Fibroblast of lung (primary cell): ENCODE measurements around the gene CDH4.

ENCODE experiments used
- EZH2 ChIP-seq: IDR thresholded peaks from 2 replicates; pipeline ENCODE4 v1.5.1; 2012; ENCODE audit warnings: low read length, control low read depth, mild to moderate bottlenecking; ENCODE audit errors: missing control alignments
- TF ChIP-seq, protein P1 (sequence below), 2 donors: IDR thresholded peaks in 1 of 2; conservative IDR thresholded peaks in 1 of 2; 1 replicate in 1 of 2; 2 replicates in 1 of 2; pipeline ENCODE4 v1.5.1; 2011 to 2012; ENCODE audit warnings: low read length in 2 of 2, control low read depth in 1 of 2, inconsistent platforms in 1 of 2, low read depth in 1 of 2, mild to moderate bottlenecking in 1 of 2

DNA sequence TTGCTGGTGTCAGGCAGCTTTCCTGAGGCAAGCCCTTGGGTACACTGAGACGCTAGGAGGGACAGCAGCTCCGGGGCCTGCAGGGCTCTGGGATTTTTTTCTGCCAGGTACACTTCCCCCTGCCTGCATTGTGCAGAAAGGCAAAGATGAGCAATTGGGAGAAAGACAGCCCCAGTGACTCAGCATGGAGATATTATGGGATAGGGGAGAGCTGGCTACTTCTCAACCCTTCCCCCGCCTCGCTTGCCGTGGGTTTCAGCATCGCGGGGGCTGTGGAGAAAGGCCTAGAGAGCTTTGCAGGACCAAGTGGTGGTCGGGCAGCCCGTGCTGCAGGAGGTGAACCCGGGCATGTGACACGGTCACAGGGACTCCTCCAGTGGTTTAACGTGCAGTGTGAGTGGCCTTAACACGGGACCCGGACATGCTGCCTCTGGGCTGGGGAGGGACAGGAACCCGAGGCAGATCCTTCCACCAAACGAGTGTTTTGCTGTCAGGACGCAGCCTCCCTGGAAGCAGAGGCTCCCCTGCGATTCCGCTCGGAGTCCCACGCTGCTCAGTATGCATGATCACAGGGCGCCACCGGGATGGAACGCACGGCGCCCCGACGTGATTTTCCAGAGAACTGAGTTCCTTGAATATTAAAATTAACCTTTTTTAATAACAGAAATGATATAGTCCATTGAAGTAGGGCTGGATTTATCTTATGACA lies 139.9 kb downstream of the CDH4 start:
- no peak for TF ChIP-seq EZH2
- TF ChIP-seq, protein P1, sequence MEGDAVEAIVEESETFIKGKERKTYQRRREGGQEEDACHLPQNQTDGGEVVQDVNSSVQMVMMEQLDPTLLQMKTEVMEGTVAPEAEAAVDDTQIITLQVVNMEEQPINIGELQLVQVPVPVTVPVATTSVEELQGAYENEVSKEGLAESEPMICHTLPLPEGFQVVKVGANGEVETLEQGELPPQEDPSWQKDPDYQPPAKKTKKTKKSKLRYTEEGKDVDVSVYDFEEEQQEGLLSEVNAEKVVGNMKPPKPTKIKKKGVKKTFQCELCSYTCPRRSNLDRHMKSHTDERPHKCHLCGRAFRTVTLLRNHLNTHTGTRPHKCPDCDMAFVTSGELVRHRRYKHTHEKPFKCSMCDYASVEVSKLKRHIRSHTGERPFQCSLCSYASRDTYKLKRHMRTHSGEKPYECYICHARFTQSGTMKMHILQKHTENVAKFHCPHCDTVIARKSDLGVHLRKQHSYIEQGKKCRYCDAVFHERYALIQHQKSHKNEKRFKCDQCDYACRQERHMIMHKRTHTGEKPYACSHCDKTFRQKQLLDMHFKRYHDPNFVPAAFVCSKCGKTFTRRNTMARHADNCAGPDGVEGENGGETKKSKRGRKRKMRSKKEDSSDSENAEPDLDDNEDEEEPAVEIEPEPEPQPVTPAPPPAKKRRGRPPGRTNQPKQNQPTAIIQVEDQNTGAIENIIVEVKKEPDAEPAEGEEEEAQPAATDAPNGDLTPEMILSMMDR (conservative IDR thresholded peaks at IDR 0.05 in 1 of 2, IDR thresholded peaks at IDR 0.05 in 1 of 2; ENCODE audit: low read depth in 1 of 2, low read length in 2 of 2): no peak
